IMR-90 (cell line): ENCODE results near the gene TRAF7. TPM values are rescaled to one million over a fixed set of nuclear protein-coding genes. Genes with fewer than 3 reads are reported as not detected.

Experiments used
- ATAC-seq: fragments of 200-7000 bp; cut with Tn5 transposase; 2 replicates; pipeline ENCODE4 v1.9.1; 2020; ENCODE audit warnings: low read depth, mild to moderate bottlenecking, moderate library complexity
- BruUV-seq: library from RNA; stranded (reverse); fragments of 400-500 nt; replicated peaks from 2 replicates; lab custom pipeline; 2021; lab: Mats Ljungman, UMichigan
- CTCF ChIA-PET: fragments of 300-600 bp; formaldehyde crosslinking; extraction: SDS; loops from one replicate; lab custom pipeline; 2021; ENCODE audit warnings: antibody characterized with exemption; lab: Yijun Ruan, JAX
- POLR2A ChIA-PET: fragments of 300-600 bp; sonication (Branson Sonifier 250); formaldehyde crosslinking; loops from one replicate; lab custom pipeline; 2022; ENCODE audit warnings: antibody characterized with exemption; ENCODE audit not compliant: unreplicated experiment; lab: Charles Lee
- DNase-seq: peaks from one replicate; pipeline ENCODE4 v3.0.0; 2013
- H2AFZ ChIP-seq: replicated peaks from 2 replicates; pipeline ENCODE3; 2013; ENCODE audit warnings: low read length, mild to moderate bottlenecking; ENCODE audit not compliant: poor library complexity
- H2AK5ac ChIP-seq: 2 replicates; pipeline ENCODE4 v1.6.1; 2013; ENCODE audit warnings: low read depth, low read length, inconsistent platforms
- H2AK9ac ChIP-seq: replicated peaks from 2 replicates; pipeline ENCODE3; 2013; ENCODE audit warnings: mild to moderate bottlenecking, low read depth, low read length, moderate library complexity; ENCODE audit not compliant: poor library complexity
- H2BK120ac ChIP-seq: 2 replicates; pipeline ENCODE4 v1.6.1; 2013; ENCODE audit warnings: low read depth, low read length, inconsistent platforms
- H2BK15ac ChIP-seq: 3 replicates; pipeline ENCODE4 v1.6.1; 2013; ENCODE audit warnings: low read depth, low read length, inconsistent platforms
- H2BK20ac ChIP-seq: 2 replicates; pipeline ENCODE4 v1.6.1; 2013; ENCODE audit warnings: low read depth, mild to moderate bottlenecking, inconsistent platforms, low read length, moderate library complexity
- H2BK5ac ChIP-seq: 2 replicates; pipeline ENCODE4 v1.6.1; 2013; ENCODE audit warnings: mild to moderate bottlenecking, low read depth, low read length, inconsistent platforms; ENCODE audit not compliant: poor library complexity, severe bottlenecking
- H3K14ac ChIP-seq: replicated peaks from 2 replicates; pipeline ENCODE4 v1.6.1; 2013; ENCODE audit warnings: low read depth, low read length, inconsistent platforms
- H3K18ac ChIP-seq: 2 replicates; pipeline ENCODE4 v1.6.1; 2013; ENCODE audit warnings: low read depth, low read length, control low read depth
- H3K23ac ChIP-seq: 2 replicates; pipeline ENCODE4 v1.6.1; 2013; ENCODE audit warnings: low read depth, low read length, inconsistent platforms
- H3K27ac ChIP-seq: 2 replicates; pipeline ENCODE4 v1.5.1; 2013; ENCODE audit warnings: mild to moderate bottlenecking, control low read depth, low read length; ENCODE audit not compliant: insufficient read depth
- H3K27me3 ChIP-seq: 2 replicates; pipeline ENCODE4 v1.6.1; 2013; ENCODE audit warnings: low read length; ENCODE audit not compliant: control insufficient read depth, insufficient read depth
- H3K36me3 ChIP-seq: 2 replicates; pipeline ENCODE4 v1.6.1; 2013; ENCODE audit warnings: low read length, mixed read lengths; ENCODE audit not compliant: control insufficient read depth, insufficient read depth
- H3K4ac ChIP-seq: 2 replicates; pipeline ENCODE4 v1.6.1; 2013; ENCODE audit warnings: low read depth, low read length, inconsistent platforms
- H3K4me1 ChIP-seq: 2 replicates; pipeline ENCODE4 v1.6.1; 2013; ENCODE audit warnings: low read length, mixed read lengths; ENCODE audit not compliant: control insufficient read depth, insufficient read depth
- H3K4me2 ChIP-seq: 2 replicates; pipeline ENCODE4 v1.6.1; 2013; ENCODE audit warnings: low read depth, mild to moderate bottlenecking, control low read depth, low read length, moderate library complexity
- H3K4me3 ChIP-seq: 2 replicates; pipeline ENCODE4 v1.5.1; 2013; ENCODE audit warnings: low read depth, mild to moderate bottlenecking, control low read depth, low read length, moderate library complexity; ENCODE audit not compliant: insufficient read depth
- H3K56ac ChIP-seq: 2 replicates; pipeline ENCODE4 v1.6.1; 2013; ENCODE audit warnings: low read length, inconsistent platforms; ENCODE audit not compliant: insufficient read depth; ENCODE audit errors: extremely low read depth
- H3K79me1 ChIP-seq, 2 experiments: 2 replicates each; pipeline ENCODE4 v1.6.1; 2013; ENCODE audit warnings: low read length in 2 of 2, inconsistent platforms in 1 of 2, low read depth in 1 of 2
- H3K9ac ChIP-seq: 2 replicates; pipeline ENCODE4 v1.6.1; 2013; ENCODE audit warnings: low read depth, low read length, control low read depth
- H3K9me1 ChIP-seq: 2 replicates; pipeline ENCODE4 v1.6.1; 2013; ENCODE audit warnings: low read length, inconsistent platforms; ENCODE audit not compliant: insufficient read depth
- H3K9me3 ChIP-seq: 2 replicates; pipeline ENCODE4 v1.6.1; 2013; ENCODE audit warnings: low read length; ENCODE audit not compliant: control insufficient read depth, insufficient read depth
- H4K20me1 ChIP-seq: 2 replicates; pipeline ENCODE4 v1.6.1; 2013; ENCODE audit warnings: low read length, inconsistent platforms; ENCODE audit not compliant: insufficient read depth
- H4K5ac ChIP-seq: 2 replicates; pipeline ENCODE4 v1.6.1; 2013; ENCODE audit warnings: mild to moderate bottlenecking, low read depth, low read length, control low read depth
- H4K8ac ChIP-seq, 2 experiments: 2 replicates each; pipeline ENCODE4 v1.6.1; 2013; ENCODE audit warnings: low read depth in 2 of 2, low read length in 2 of 2, control low read depth in 1 of 2, inconsistent platforms in 1 of 2
- H4K91ac ChIP-seq: 2 replicates; pipeline ENCODE4 v1.6.1; 2013; ENCODE audit warnings: low read depth, low read length, inconsistent platforms; ENCODE audit not compliant: insufficient read depth
- CHD1 ChIP-seq: IDR thresholded peaks from 2 replicates; pipeline ENCODE4 v1.6.1; 2012; ENCODE audit warnings: low read depth, low read length, improper control_type of control experiment
- FOS ChIP-seq: fragments of 150-350 bp; IDR thresholded peaks from 2 replicates; pipeline ENCODE4 v1.6.1; 2016; ENCODE audit warnings: low read depth, low read length
- MAFK ChIP-seq: IDR thresholded peaks from 2 replicates; pipeline ENCODE4 v1.6.1; 2012; ENCODE audit warnings: low read depth, low read length, improper control_type of control experiment
- MXI1 ChIP-seq: IDR thresholded peaks from 2 replicates; pipeline ENCODE4 v1.6.1; 2012; ENCODE audit warnings: low read depth, mild to moderate bottlenecking, low read length, moderate library complexity, borderline replicate concordance
- POLR2A ChIP-seq: IDR thresholded peaks from 2 replicates; pipeline ENCODE4 v1.6.1; 2012; ENCODE audit warnings: mild to moderate bottlenecking, low read depth, low read length
- RAD21 ChIP-seq: IDR thresholded peaks from 2 replicates; pipeline ENCODE4 v1.6.1; 2012; ENCODE audit warnings: low read length, improper control_type of control experiment
- SMC3 ChIP-seq: fragments of 150-350 bp; IDR thresholded peaks from 2 replicates; pipeline ENCODE4 v1.6.1; 2016; ENCODE audit warnings: low read depth, mild to moderate bottlenecking, antibody characterized with exemption, low read length, moderate library complexity
- WGBS, 2 experiments: methylation state at CpG; one replicate each; pipeline versions ENCODE4 v1.1.5 to v1.1.7; 2013; ENCODE audit warnings: missing lambda C conversion rate in 2 of 2; ENCODE audit not compliant: insufficient read length in 1 of 2; ENCODE audit errors: extremely low coverage in 2 of 2; 5-methylcytosine and 5-hydroxymethylcytosine counted together
- dilution Hi-C: fragments of 300-500 bp; cut with HindIII; formaldehyde crosslinking; loops from one replicate; pipeline ENCODE4 v1.14.3; 2018; ENCODE audit warnings: low sequenced_read_pairs; ENCODE audit not compliant: unreplicated experiment
- in situ Hi-C: fragments of 300-500 bp; cut with MboI; formaldehyde crosslinking; loops from 3 replicates; pipeline ENCODE4 v1.14.3; 2019; ENCODE audit warnings: low sequenced_read_pairs, inconsistent platforms, mixed read lengths
- intact Hi-C: fragments of 100-400 bp; cut with micrococcal nuclease; formaldehyde crosslinking; loops from 2 replicates; pipeline ENCODE4 v1.10.0; 2022
- polyA plus RNA-seq, 3 experiments: library from polyadenylated mRNA; depleted of rRNA; stranded (reverse); fragments of >200 nt; gene quantifications; 2 replicates each; pipeline ENCODE4 v1.2.3, GENCODE V29; 2012; ENCODE audit warnings: low replicate concordance in 1 of 3
- total RNA-seq: library from RNA; depleted of rRNA; stranded (reverse); fragments of >200 nt; gene quantifications from 2 replicates; pipeline ENCODE4 v1.2.3, GENCODE V29; 2012
- TF ChIP-seq, protein P1 (sequence below): fragments of 150-350 bp; IDR thresholded peaks from 2 replicates; pipeline ENCODE4 v1.6.1; 2017; ENCODE audit warnings: mild to moderate bottlenecking, antibody characterized with exemption, low read length, low read depth
- TF ChIP-seq, protein P2 (sequence below): fragments of 150-350 bp; IDR thresholded peaks from 2 replicates; pipeline ENCODE4 v1.6.1; 2016; ENCODE audit warnings: low read depth, mild to moderate bottlenecking, low read length, moderate library complexity, borderline replicate concordance
- TF ChIP-seq, protein P3 (sequence below): conservative IDR thresholded peaks from 2 replicates; pipeline ENCODE4 v1.5.1; 2012; ENCODE audit warnings: mild to moderate bottlenecking, low read depth, low read length, improper control_type of control experiment

TRAF7 gene
- total and polyA plus RNA-seq, 2 of the 4 experiments (the other 2 are of a cell fraction), result 29.6 to 52.6 TPM

DNA sequence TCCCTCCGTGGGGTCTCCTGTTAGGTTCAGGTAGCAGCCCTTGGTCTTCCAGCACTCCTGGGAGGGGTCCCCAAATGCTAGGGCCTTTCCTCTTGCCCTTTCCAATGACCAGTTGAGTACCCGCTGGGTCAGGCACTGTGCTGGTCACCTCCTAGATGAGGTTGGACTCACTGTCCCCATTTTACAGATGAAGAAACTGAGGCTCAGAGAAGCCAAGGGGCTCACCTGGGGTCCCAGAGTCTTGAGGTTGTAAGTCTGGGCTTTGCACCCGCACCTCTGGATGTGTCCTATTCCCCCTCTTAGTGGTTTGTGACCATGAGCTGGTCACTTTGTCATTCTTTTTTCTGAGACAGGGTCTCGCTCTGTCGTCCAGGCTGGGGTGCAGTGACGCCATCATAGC, 42.2 kb downstream of the TRAF7 start:
- no peak overlapping the region for H4K91ac ChIP-seq
- POLR2A ChIA-PET, result no interaction called here
- H2BK20ac ChIP-seq, result no peak overlapping the region
- no peak overlapping the region for H3K18ac ChIP-seq
- no peak overlapping the region for H4K8ac ChIP-seq
- H3K4me3 ChIP-seq, result no peak overlapping the region
- 67% methylated on average over 1 of the region's 6 CpGs; no CpG with 5 or more reads in 1 of the 2 experiments for WGBS, 2 experiments
- no peak overlapping the region for H2AK5ac ChIP-seq
- H2AK9ac ChIP-seq, result no peak overlapping the region
- no peak overlapping the region for H4K5ac ChIP-seq
- H3K36me3 ChIP-seq, result no peaks in the 10 kb centered on the region
- no peaks in the 10 kb centered on the region for H3K9me3 ChIP-seq
- H3K27ac ChIP-seq, result no peak overlapping the region
- no peak overlapping the region for H3K14ac ChIP-seq
- H4K20me1 ChIP-seq, result no peaks in the 10 kb centered on the region; the same call in 1 of the 2 replicates
- ATAC-seq (no peak), DNase-seq (no peak)
- in situ Hi-C loops, result no loop called here
- no peak overlapping the region for H2BK120ac ChIP-seq
- no peak overlapping the region for H3K23ac ChIP-seq
- H3K9me1 ChIP-seq, result no peaks in the 10 kb centered on the region
- H2BK15ac ChIP-seq, result no peak overlapping the region
- H3K9ac ChIP-seq, result no peak overlapping the region
- peaks cover 67% of the 10 kb centered on the region for H3K27me3 ChIP-seq
- CTCF ChIA-PET, result no interaction called here
- TF ChIP-seq SMC3 (no peak), MXI1 (no peak), FOS (no peak), MAFK (no peak), RAD21 (no peak), CHD1 (no peak), POLR2A (no peak)
- TF ChIP-seq, protein P1, sequence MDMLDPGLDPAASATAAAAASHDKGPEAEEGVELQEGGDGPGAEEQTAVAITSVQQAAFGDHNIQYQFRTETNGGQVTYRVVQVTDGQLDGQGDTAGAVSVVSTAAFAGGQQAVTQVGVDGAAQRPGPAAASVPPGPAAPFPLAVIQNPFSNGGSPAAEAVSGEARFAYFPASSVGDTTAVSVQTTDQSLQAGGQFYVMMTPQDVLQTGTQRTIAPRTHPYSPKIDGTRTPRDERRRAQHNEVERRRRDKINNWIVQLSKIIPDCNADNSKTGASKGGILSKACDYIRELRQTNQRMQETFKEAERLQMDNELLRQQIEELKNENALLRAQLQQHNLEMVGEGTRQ, result no peak
- TF ChIP-seq, protein P2, sequence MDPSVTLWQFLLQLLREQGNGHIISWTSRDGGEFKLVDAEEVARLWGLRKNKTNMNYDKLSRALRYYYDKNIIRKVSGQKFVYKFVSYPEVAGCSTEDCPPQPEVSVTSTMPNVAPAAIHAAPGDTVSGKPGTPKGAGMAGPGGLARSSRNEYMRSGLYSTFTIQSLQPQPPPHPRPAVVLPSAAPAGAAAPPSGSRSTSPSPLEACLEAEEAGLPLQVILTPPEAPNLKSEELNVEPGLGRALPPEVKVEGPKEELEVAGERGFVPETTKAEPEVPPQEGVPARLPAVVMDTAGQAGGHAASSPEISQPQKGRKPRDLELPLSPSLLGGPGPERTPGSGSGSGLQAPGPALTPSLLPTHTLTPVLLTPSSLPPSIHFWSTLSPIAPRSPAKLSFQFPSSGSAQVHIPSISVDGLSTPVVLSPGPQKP, result no peak
- TF ChIP-seq, protein P3, sequence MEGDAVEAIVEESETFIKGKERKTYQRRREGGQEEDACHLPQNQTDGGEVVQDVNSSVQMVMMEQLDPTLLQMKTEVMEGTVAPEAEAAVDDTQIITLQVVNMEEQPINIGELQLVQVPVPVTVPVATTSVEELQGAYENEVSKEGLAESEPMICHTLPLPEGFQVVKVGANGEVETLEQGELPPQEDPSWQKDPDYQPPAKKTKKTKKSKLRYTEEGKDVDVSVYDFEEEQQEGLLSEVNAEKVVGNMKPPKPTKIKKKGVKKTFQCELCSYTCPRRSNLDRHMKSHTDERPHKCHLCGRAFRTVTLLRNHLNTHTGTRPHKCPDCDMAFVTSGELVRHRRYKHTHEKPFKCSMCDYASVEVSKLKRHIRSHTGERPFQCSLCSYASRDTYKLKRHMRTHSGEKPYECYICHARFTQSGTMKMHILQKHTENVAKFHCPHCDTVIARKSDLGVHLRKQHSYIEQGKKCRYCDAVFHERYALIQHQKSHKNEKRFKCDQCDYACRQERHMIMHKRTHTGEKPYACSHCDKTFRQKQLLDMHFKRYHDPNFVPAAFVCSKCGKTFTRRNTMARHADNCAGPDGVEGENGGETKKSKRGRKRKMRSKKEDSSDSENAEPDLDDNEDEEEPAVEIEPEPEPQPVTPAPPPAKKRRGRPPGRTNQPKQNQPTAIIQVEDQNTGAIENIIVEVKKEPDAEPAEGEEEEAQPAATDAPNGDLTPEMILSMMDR, result no peak
- H3K4ac ChIP-seq, result no peak overlapping the region
- no peaks in the 10 kb centered on the region for H3K4me1 ChIP-seq
- no peaks in the 10 kb centered on the region for H3K79me1 ChIP-seq
- H3K4me2 ChIP-seq, result no peak overlapping the region
- no peak overlapping the region for H2BK5ac ChIP-seq
- H2AFZ ChIP-seq, result no peak overlapping the region
- H3K56ac ChIP-seq, result no peak overlapping the region
- dilution Hi-C loops, result no loop called here
- intact Hi-C loops, result no loop called here
- BruUV-seq, result no TSS peak
